Keratinocyte (primary cell): Measurements from ENCODE around the gene DISP1.

Experiments used
- EZH2 ChIP-seq: IDR thresholded peaks from one replicate; pipeline ENCODE4 v1.6.1; 2012; ENCODE audit warnings: inconsistent platforms, mild to moderate bottlenecking, low read length, moderate library complexity
- TF ChIP-seq, protein P1 (sequence below), 3 experiments: IDR thresholded peaks in 1 of 3; conservative IDR thresholded peaks in 1 of 3; optimal IDR thresholded peaks in 1 of 3; 2 replicates in 2 of 3; 3 replicates in 1 of 3; pipeline versions ENCODE3 to v1.5.1; 2011; ENCODE audit warnings: low read length in 3 of 3, mild to moderate bottlenecking in 3 of 3, moderate library complexity in 2 of 3, control low read depth in 1 of 3, inconsistent platforms in 1 of 3; ENCODE audit not compliant: insufficient read depth in 2 of 3; ENCODE audit errors: extremely low read depth in 1 of 3

DNA sequence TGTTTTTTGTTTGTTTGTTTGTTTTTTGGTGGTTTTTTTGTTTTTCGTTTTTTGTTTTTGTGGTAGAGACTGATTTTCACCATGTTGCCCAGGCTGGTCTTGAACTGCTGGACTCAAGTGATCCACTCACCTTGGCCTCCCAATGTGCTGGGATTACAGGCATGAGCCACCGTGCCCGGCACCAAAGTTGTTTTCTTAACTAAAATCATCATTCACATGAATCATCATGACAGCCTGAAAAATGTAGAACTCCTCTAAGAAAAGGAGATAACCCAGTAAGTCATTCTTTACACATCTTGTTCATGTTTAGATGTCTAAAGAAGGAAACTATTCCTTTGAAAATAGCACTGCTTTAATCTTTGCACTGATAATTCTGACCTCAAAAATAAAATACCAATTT lies 37.5 kb downstream of the DISP1 start:
- TF ChIP-seq, protein P1, sequence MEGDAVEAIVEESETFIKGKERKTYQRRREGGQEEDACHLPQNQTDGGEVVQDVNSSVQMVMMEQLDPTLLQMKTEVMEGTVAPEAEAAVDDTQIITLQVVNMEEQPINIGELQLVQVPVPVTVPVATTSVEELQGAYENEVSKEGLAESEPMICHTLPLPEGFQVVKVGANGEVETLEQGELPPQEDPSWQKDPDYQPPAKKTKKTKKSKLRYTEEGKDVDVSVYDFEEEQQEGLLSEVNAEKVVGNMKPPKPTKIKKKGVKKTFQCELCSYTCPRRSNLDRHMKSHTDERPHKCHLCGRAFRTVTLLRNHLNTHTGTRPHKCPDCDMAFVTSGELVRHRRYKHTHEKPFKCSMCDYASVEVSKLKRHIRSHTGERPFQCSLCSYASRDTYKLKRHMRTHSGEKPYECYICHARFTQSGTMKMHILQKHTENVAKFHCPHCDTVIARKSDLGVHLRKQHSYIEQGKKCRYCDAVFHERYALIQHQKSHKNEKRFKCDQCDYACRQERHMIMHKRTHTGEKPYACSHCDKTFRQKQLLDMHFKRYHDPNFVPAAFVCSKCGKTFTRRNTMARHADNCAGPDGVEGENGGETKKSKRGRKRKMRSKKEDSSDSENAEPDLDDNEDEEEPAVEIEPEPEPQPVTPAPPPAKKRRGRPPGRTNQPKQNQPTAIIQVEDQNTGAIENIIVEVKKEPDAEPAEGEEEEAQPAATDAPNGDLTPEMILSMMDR (optimal IDR thresholded peaks at IDR 0.05 in 1 of 3, IDR thresholded peaks at IDR 0.05 in 1 of 3, conservative IDR thresholded peaks at IDR 0.05 in 1 of 3; ENCODE audit: extremely low read depth in 1 of 3, insufficient read depth in 2 of 3, low read length in 3 of 3), result no peak
- no peak for TF ChIP-seq EZH2
